Nephron progenitor cell (in vitro differentiated cells): ENCODE results near the gene RALB.

Experiments used
- DNase-seq: peaks from one replicate; pipeline ENCODE4 v3.0.0; 2021
- H3K27ac Mint-ChIP-seq: 2 replicates; pipeline ENCODE4 v1.8.0; 2021; ENCODE audit warnings: mild to moderate bottlenecking, moderate library complexity, mixed read lengths
- H3K27me3 Mint-ChIP-seq: 2 replicates; pipeline ENCODE4 v1.8.0; 2021; ENCODE audit warnings: mild to moderate bottlenecking, low read depth, mixed read lengths; ENCODE audit not compliant: poor library complexity
- H3K36me3 Mint-ChIP-seq: 2 replicates; pipeline ENCODE4 v1.8.0; 2021; ENCODE audit warnings: low read depth, mixed read lengths
- H3K4me1 Mint-ChIP-seq: 2 replicates; pipeline ENCODE4 v1.8.0; 2021; ENCODE audit warnings: mixed read lengths
- H3K4me3 Mint-ChIP-seq: 2 replicates; pipeline ENCODE4 v1.8.0; 2021; ENCODE audit warnings: mild to moderate bottlenecking, moderate library complexity, mixed read lengths
- H3K9me3 Mint-ChIP-seq: 2 replicates; pipeline ENCODE4 v1.8.0; 2021; ENCODE audit warnings: mild to moderate bottlenecking, moderate library complexity, mixed read lengths
- CTCF ChIP-seq: fragments of 200-600 bp; sonication (generic); IDR thresholded peaks from 2 replicates; pipeline ENCODE4 v1.5.0; 2021; ENCODE audit warnings: antibody characterized with exemption

The RALB gene

DNA sequence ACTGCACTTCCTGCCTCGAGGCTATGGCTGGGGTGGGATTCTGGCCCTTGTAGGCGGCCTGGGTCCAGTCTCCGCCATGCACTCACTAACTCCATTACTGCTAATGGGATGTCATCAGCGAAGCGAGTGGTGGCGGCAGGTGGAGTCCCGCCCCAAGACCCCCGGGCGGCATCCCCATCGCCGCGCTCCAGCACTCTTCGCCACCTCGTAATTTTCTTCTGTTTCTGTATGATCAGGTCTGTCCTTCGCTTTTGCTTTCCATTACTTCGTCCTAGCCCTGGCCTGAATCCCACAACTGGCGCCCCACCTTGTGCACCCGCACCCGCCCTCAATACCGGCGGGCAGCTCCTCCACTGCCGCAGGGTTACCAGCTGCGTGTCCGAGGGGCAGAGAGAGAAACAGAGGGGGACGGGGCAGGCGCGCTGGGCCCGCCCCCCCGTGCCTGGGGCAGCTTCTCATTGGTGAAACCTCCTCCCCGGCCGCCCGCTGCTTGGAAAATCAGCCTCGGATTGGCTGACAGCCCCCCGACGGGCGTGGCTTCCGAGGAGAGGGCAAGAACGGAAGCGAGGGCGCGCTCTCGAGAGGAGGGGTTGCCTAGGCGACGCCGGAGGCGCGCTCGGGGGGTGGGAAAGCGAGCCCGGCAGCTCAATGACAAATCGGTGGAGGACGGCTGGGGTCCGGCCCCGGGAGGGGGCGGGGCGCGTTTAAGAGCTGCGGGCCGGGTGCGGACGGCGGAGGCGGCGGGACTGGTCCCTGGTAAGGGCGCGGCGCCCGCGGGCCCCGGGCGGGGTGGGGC, at the start of gene RALB:
Gene RALB (plus strand): TSS at position 628 of the 796 bp plus-strand sequence. CDS start 25,813 bp downstream, outside the sequence.
- Mint-ChIP-seq H3K4me1 (peaks cover 63% of the 10 kb centered on the region), H3K27me3 (peaks cover 53% of the 10 kb centered on the region), H3K9me3 (peaks cover 14% of the 10 kb centered on the region), H3K27ac (peak within 1 kb of the TSS; percentile 36), H3K36me3 (peaks cover 23% of the 10 kb centered on the region), H3K4me3 (peak within 1 kb of the TSS; percentile 96)
- DNase-seq: peak; percentile 100
- TF ChIP-seq CTCF: no peak

GRCh38 chr2:120203251-120204021, 49.2 kb upstream of the RALB start:
- Mint-ChIP-seq H3K4me1 (peaks cover 23% of the 10 kb centered on the region), H3K27me3 (peaks cover 11% of the 10 kb centered on the region), H3K9me3 (peaks cover 15% of the 10 kb centered on the region), H3K4me3 (no peak overlapping the region), H3K36me3 (peaks cover 5% of the 10 kb centered on the region), H3K27ac (no peak overlapping the region)
- no peak for TF ChIP-seq CTCF
- no peak for DNase-seq

- Mint-ChIP-seq H3K36me3 (peaks cover 1% of the 10 kb centered on the region), H3K27me3 (peaks cover 11% of the 10 kb centered on the region), H3K4me3 (no peak overlapping the region), H3K27ac (no peak overlapping the region), H3K4me1 (peaks cover 23% of the 10 kb centered on the region), H3K9me3 (peaks cover 9% of the 10 kb centered on the region)
- TF ChIP-seq CTCF: no peak
- DNase-seq: no peak
Measured at GRCh38 chr2:120204022-120204405, 48.6 kb upstream of the RALB start.

- Mint-ChIP-seq H3K9me3 (peaks cover 5% of the 10 kb centered on the region), H3K27me3 (peaks cover 12% of the 10 kb centered on the region), H3K36me3 (no peaks in the 10 kb centered on the region), H3K4me1 (peaks cover 24% of the 10 kb centered on the region), H3K4me3 (no peak overlapping the region), H3K27ac (no peak overlapping the region)
- TF ChIP-seq CTCF: no peak
- no peak for DNase-seq
Measured at GRCh38 chr2:120204417-120204816, 48.2 kb upstream of the RALB start.

GRCh38 chr2:120204945-120205670, 47.5 kb upstream of the RALB start:
- Mint-ChIP-seq H3K27ac (no peak overlapping the region), H3K36me3 (no peaks in the 10 kb centered on the region), H3K9me3 (peaks cover 2% of the 10 kb centered on the region), H3K4me1 (peaks cover 31% of the 10 kb centered on the region), H3K4me3 (no peak overlapping the region), H3K27me3 (peaks cover 15% of the 10 kb centered on the region)
- DNase-seq: no peak
- TF ChIP-seq CTCF: no peak
